ENCODE results near the gene ARHGEF11. TPM values are rescaled to one million over a fixed set of nuclear protein-coding genes. Genes with fewer than 3 reads are reported as not detected.

Gene ARHGEF11
- total RNA-seq, 1 experiment from 2014 or later = 41.1 TPM

- Histone ChIP-seq H2AFZ (ENCODE audit: low read length) (no peak overlapping the region), H3K56ac (ENCODE audit: insufficient read length, low read depth, low read length) (no peak overlapping the region), H3K4ac (ENCODE audit: low read depth, low read length) (no peak overlapping the region), H3K23ac (ENCODE audit: insufficient read length, low read depth, low read length) (no peak overlapping the region), H3K27me3 (ENCODE audit: insufficient read depth, low read length) (no peaks in the 10 kb centered on the region), H3K4me1 (ENCODE audit: insufficient read depth, low read length) (no peaks in the 10 kb centered on the region), H2BK20ac (ENCODE audit: low read depth, low read length, poor library complexity, severe bottlenecking) (no peak overlapping the region), H4K20me1 (ENCODE audit: control insufficient read depth, insufficient read depth, insufficient read length) (no peaks in the 10 kb centered on the region), H4K5ac (ENCODE audit: insufficient read length, low read depth, low read length) (no peak overlapping the region), H3K79me1 (ENCODE audit: insufficient read depth, low read depth, low read length, poor library complexity, severe bottlenecking) (no peaks in the 10 kb centered on the region), H3K23me2 (ENCODE audit: insufficient read length, low read depth, low read length, poor library complexity, severe bottlenecking) (no peaks in the 10 kb centered on the region), H4K91ac (ENCODE audit: insufficient read length, low read depth, low read length) (no peak overlapping the region), H3K27ac (ENCODE audit: insufficient read length, low read depth, low read length) (no peak overlapping the region), H3K18ac (ENCODE audit: insufficient read length, low read depth, low read length) (no peak overlapping the region), H2BK120ac (ENCODE audit: low read depth, low read length, poor library complexity, severe bottlenecking) (no peak overlapping the region), H2AK5ac (ENCODE audit: insufficient read length, low read length) (no peak overlapping the region), H3K79me2 (ENCODE audit: insufficient read depth, low read length) (no peaks in the 10 kb centered on the region), H3K4me2 (ENCODE audit: insufficient read depth, insufficient read length, low read length) (no peak overlapping the region), H3K14ac (ENCODE audit: insufficient read depth, low read length) (no peak overlapping the region), H3K9me3 (ENCODE audit: control insufficient read depth, low read depth, low read length) (no peaks in the 10 kb centered on the region), H3T11ph (ENCODE audit: low read length) (no peak overlapping the region), H2BK5ac (ENCODE audit: insufficient read length, low read length) (no peak overlapping the region), H3K9ac (ENCODE audit: extremely low read depth, insufficient read length, low read length) (no peak overlapping the region), H2BK15ac (ENCODE audit: low read depth, low read length) (no peak overlapping the region), H4K8ac (replicated peaks; ENCODE audit: insufficient read length, low read depth, low read length) (no peak overlapping the region), H2BK12ac (ENCODE audit: insufficient read length, low read depth, low read length) (no peak overlapping the region)
- DNase-seq = no peak
- peaks cover 3 to 4% of the 10 kb centered on the region in 2 experiments; a peak in 3 of 4 replicates for H3K4me1 Mint-ChIP-seq
- no peaks in the 10 kb centered on the region; the same call in 1 of the 2 replicates for H3K27me3 Mint-ChIP-seq (ENCODE audit: low read depth)
- H3K36me3 Mint-ChIP-seq (ENCODE audit: insufficient read depth in 1 of 3, low read depth in 3 of 3) = peaks cover 57 to 96% (median 89%) of the 10 kb centered on the region in 3 experiments
- TF ChIP-seq CTCF (conservative IDR thresholded peaks at IDR 0.05) = no peak
- H3K9me3 Mint-ChIP-seq = no peaks in the 10 kb centered on the region
- no peak overlapping the region for H3K4me3 Mint-ChIP-seq
- peak overlapping the region in 1 of 3 experiments; percentile 14; a peak in 2 of 7 replicates for H3K27ac Mint-ChIP-seq
- no CpG with 5 or more reads among the region's 11 CpGs for WGBS (ENCODE audit: extremely low coverage, insufficient read length, low lambda C conversion rate)
These were observed 99.5 kb downstream of the ARHGEF11 start for GRCh38 chr1:156945881-156946661.

Data from H9 (cell line).